ENCODE measurements around the gene FAM222B.
"Not testable (repeated sequence)": the region's sequence is repeated elsewhere in the genome, so short reads cannot be mapped to it uniquely, and the experiment has no call there.

The FAM222B gene

DNA sequence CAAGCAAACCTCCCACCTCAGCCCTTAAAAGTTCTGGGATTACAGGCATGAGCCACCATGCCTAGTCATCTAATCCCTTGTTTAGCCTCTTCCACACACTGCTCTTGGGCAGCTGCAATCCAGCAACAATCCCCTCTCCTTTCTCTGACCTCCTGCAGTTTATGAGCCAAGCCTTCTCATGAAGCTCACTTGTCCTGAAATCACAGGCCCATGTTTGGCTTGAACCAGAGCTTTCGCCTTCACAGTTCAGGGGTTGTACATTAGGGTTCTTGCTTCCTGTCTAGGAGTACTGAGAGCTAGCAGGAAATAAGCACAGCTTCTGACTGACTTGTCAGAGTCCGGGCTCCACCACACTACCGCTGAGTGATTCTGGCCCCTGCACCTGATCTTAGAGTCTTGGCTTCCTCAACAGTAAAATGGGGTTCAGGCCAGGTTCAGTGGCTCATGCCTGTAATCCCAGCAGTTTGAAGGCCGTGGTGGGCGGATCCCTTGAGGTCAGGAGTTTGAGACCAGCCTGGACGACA lies 28.5 kb upstream of the FAM222B start:
- DNase-seq: peak in 1 of 2 donors; percentile 73

DNA sequence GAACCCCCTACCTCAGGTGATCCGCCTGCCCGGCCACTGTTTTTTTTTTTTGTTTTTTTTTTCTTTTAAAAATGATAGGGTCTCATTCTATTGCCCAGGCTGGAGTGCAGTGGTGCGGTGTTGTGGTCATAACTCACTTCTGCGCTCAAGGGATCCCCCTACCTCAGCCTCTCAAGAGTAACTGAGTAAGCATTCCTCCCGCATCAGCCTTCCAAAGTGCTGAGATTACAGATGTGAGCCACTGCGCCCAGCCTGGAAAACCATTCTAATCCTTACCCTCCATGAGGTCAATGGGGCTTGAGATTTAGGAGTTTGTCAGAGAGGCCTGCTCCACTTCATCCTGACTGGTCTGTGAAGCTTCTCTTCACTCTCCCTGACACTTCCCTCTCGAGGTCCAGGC lies 24.7 kb upstream of the FAM222B start:
- DNase-seq: no peak

DNA sequence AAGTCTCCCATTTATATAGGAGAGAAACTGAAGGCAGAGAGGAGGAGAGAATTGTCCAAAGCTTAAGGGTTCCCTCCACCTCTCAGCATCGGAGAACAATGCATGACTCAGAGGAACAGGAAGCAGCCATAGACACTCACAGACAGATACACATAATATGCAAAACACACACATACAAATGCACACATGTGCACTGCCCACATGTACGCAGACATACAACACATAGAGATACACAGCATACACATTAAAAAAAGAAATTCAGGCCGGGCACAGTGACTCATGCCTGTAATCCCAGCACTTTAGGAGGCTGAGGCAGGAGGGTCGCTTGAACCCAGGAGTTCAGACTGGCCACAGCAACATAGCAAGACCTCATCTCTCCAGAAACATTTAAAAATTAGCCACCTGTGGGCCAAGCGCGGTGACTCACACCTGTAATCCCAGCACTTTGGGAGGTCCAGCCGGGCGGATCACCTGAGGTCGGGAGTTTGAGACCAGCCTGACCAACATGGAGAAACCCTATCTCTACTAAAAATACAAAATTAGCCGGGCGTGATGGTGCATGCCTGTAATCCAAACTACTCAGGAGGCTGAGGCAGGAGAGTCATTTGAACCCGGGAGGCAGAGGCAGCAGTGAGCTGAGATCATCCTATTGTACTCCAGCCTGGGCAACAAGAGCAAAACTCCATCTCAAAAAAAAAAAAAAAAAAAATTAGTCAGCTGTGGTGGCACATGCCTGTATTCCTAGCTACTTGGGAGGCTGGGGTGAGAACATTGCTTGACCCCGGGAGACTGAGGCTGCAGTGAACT lies 23.6 kb upstream of the FAM222B start:
- DNase-seq: peak in 1 of 2 donors; percentile 67

DNA sequence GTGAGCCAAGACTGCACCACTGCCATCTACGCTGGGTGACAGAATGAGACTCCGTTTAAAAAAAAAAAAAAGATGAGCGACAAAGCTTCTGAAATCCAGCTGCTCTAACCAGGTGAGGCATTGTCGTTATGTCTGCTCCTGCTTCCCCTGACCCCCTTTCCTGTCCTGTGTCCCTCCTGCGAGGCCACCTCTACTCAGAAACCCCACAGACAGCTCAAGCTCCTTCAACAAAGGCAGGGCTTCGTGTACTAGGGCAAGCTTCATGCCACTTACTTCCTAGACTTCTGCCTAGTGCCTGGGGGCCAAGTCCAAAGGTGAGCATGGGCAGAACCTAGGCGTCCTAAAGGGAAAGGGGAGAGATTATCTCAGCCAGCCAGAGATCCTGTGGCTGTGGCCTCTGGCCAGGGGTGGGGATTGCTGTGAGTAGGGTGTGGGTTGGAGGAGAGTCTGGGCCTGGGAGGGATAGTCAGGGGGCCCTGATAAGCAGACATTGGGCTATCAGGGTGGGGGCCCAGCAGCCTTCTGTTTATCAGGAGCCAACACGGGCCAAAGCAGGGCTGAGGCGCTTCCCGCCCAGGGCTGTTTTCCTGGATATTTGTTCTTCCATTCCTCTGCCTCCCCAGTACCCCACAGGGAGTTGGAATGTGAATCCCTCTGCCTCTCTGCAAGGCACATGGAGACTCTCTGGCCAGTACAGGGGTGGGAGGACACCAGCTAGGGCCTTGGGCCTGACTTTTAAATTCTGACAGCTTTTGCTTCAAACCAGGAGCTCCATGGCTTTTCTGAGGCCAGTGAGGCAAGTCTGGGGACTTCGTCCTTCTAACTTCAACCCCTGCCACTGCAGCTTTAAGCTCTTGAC lies 22.6 kb upstream of the FAM222B start:
- no peak for DNase-seq

DNA sequence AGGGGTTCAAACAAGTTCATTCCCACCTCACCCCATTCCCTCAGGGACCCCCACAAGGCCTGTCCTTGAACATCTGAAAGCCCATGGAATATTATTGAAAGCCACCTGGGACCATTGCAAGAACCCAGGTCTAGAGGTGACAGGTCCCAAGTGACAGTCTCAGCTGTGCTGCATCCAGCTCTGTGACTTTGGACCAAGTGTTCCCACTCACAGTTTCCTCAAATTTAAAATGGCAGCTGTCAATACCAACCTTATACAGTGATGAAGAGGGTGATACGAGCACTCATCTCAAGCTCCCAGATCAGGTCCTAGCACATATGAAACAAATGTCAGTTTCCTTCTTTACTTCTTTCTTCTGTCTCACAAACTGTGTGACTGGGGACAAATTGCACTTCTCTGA lies 21.4 kb upstream of the FAM222B start:
- no peak for DNase-seq

DNA sequence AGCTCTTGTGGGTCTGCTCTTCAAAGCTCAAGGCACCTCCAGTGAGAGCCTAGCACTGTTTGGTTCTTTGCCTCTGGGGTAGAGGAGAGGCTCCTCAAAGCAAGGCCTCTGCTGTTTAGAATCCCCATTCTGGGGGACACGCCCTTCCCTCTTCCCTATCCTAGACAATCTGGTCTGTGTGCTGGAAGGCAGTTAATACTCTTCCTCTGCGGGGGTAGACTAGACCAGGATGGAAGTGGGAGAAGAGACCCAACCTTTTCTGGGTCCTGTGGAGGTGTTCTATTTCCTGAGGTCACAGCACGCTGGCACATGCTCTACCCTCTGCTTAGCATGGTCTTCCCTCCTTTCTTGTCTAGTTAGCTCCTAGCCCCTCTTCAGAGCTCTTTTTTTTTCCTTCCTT lies 20.0 kb upstream of the FAM222B start:
- DNase-seq: no peak

DNA sequence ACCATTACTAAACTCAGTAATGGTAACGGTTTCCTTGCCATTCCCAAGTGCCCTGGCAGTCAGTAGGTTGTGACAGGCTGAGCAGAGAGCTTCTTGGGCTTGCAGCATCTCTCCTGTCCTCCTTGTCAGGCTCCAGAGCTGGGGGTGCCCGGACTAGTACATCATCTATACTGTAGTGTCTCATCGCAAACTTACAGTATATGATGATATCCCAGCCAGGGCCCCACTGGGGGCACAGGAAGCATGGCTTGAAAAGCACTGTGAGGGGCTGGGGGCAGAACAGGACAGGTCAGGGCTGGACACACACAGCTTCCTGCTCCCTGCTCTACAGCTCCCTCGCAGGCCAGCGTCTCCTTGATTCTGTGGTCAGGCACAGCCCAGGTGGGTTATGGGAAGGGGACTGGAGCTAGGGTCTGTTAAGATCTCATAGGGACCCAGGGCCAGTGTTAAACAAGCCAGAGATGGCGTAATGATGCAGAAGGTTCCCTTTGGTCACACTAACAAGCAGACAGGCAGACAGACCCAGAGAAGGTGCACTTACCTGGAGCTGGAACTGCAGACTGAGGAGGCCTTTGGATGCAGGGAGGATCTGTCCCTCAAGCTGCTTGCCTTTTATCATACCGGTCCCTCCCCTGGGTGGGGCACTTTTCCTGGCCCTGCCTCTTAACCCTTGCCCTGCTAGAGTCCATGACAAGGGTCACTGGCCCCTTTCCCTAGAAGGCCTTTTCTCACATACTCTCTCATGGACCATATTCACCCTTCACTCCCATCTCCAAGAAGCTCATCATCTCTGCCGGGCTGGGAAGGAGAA lies 19.0 kb upstream of the FAM222B start:
- DNase-seq: no peak

DNA sequence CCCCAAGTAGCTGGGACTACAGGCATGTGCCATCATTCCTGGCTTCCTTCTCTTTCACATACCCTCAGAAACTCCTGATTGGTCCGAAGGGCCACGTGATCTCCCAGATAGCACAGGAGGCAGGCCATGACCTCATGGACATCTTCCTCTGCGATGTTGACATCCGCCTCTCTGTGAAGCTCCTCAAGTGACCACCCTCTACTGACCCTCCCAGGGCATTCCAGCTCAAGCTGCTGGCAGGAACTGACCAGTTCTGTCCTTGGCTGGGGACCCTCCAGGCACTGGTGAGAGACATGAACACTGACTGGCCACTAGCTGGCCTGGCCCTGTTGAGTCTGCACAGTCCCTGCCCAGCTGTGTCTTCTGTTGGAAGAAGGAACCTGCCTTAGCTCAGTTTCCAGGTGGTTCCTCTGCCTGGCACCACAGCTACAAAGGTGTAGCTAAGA lies 17.8 kb upstream of the FAM222B start:
- DNase-seq: no peak

DNA sequence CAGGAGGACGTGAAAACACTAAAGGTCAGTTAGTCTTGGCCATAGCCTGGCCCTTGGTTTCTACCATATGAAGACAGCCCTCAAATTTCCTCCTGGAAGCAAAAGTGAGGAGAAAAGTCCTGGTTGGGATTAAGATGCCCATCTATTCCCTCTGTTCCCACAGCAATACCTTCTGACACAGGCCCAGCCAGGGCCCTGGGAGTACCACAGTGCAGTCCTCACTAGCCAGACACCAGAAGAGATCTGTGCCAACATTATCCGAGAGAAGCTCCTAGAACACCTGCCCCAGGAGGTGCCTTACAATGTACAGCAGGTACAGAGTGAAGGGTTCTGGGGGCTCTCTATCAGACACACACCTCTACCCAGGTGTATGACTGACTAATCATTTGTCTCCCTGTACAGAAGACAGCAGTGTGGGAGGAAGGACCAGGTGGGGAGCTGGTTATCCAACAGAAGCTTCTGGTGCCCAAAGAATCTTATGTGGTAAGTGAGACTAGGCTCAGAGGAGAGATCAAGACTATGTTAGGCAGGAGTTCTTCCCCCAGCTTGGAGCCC lies 16.3 kb upstream of the FAM222B start:
- DNase-seq: no peak

DNA sequence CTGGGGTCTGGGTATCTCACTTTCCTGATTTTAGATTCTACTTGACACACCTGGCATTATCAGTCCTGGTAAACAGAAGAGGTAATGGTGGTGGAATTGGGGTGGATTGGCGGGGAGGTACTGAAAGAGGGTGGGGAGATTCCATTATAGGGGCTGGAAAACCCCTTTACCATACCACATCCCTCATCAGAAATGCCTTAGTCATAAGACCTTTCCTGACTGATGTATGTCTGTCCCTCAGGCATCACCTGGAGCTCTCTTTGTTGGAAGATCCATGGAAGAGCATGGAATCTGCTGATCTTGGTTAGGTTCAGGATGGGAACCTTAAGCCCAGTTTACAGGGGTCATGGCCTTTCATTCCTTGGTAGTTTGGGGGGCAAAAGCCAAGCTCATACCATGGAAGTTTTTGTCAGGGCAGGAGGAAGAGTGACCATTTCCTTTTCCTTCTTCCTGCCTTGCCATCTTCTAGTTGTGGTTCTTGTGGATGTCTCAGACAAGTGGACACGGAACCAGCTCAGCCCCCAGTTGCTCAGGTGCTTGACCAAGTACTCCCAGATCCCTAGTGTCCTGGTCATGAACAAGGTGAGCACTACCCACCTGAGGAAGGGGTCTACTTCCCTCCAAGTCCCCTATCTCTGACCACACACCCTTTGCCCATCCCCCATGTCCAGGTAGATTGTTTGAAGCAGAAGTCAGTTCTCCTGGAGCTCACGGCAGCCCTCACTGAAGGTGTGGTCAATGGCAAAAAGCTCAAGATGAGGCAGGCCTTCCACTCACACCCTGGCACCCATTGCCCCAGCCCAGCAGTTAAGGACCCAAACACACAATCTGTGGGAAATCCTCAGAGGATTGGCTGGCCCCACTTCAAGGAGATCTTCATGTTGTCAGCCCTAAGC lies 15.6 kb upstream of the FAM222B start:
- no peak for DNase-seq

DNA sequence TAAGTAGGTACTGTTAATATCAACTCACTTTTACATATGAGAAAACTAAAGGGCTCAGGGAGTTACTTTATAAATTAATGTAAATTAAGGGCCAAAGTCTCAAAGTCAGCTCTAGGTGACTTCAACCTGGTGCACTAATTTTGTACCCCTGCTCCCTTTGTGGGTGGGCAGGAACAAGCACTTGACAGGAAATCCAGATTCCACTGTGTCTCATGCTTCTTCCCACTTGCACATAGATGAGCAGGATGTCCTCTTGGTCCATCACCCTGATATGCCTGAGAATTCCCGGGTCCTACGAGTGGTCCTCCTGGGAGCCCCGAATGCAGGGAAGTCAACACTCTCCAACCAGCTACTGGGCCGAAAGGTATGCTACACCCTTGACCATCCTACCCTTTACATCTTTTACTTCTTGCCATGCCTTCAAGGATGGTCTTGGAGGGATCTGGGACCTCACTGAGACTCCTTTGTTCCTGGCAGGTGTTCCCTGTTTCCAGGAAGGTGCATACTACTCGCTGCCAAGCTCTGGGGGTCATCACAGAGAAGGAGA lies 13.5 kb upstream of the FAM222B start:
- no peak for DNase-seq

DNA sequence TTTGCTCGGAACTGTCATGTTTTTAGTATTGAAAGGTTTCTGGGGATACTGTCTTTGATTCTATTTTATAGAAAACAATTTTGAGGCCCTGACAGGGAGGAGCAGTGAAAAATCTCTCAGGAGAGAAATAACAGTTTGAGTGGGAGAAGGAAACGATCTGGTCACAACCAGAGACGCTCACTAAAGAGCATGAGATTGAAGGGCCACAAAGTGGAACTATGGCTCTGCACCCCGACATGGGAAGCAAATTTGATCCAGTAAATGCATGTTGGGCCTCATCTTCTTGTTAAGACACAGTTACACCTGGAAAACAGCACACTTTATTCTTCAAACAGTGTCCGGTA lies 12.7 kb upstream of the FAM222B start:
- DNase-seq: no peak

DNA sequence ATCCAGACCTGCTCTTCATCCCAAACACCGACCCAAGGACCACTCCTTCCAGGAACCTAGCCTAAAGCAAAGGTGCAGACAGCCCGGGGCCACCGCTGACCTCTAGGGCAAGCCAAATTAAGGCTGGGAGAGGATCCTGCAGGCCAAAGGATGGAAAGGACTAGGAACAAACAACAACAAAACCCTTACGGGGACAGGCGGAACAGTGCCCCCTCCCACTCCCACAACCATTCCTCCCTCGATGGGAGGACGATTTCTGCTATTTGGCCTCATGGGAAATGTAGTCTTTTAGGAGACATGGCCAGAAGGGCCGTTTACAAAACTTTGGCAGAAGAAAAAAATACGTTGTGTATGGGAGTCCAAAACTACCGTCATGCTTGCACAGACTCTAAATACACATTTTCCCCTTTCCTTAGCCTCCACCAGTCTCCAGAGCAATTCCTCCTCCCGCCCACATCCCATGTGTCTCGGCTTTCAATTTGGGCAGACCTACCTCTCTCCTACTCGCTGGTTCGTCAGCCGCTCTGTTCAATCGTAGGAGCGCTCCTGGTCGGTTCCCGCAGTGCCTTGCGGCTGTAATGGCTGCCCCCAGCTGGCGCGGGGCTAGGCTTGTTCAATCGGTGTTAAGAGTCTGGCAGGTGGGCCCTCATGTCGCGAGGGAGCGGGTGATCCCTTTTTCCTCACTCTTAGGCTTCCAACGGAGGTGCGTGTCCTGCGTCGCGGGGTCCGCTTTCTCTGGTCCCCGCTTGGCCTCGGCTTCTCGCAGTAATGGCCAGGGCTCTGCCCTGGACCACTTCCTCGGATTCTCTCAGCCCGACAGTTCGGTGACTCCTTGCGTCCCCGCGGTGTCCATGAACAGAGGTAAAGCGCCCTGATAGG lies 12.1 kb upstream of the FAM222B start, which contains the start of gene ERAL1:
ERAL1 (plus strand) TSS at position 560 of the 879 bp plus-strand sequence; CDS start at position 579, 19 bp downstream.
- DNase-seq: peak; percentile 49 to 64

DNA sequence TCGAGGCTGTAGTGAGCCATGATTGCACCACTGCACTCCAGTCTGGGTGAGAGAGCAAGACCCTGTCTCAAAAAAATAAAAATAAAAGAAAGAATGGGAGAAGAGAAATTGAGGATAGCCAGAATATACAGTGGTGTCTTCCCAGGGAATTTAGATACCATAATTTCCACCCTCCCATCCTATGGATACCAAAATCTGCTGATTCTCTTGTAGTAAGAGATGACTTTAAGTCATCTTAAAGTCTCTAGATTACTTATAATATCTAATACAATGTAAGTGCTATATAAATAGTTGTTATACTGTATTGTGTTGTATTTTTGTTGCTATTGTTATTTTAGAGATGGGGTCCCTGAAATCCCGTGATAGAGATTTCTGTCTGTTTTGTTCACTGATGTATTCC lies 10.7 kb upstream of the FAM222B start:
- no peak for DNase-seq

DNA sequence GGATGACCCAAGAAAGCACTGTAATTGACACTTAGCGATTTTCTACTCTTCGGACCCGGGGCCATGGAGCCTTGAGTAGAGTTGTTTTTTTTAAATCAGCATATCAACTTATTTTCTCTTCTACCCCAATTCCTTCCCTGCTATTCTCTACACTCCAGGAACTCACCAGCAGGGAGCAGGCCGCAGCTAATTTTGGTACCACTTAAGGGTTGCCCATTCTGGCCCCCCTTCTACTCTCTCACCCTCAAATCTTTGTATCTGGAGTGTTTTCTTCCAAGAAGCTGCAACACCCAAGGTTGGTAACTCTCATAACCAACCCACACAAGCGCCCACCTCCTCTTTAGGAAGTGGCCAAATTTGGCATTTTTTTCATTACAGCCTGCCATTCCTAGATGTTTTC lies 6.7 kb upstream of the FAM222B start:
- peak in 1 of 2 donors; percentile 48 for DNase-seq

DNA sequence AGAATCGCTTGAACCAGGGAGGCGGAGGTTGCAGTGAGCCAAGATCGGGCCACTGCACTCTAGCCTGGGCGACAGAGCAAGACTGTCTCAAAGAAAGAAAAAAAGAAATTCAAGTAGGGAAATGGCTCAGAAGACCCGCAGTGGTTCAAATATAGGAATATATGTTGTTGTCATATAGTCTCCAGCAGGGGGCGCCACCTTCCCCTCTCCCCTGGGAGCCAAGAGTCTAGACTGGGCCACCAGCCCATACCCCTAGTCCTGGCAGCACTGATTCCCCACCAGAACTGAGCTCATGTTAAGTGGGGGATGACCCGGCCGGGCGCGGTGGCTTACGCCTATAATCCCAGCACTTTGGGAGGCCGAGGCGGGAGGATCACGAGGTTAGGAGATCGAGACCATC lies 6.1 kb upstream of the FAM222B start:
- peak; percentile 2 to 43 for DNase-seq

DNA sequence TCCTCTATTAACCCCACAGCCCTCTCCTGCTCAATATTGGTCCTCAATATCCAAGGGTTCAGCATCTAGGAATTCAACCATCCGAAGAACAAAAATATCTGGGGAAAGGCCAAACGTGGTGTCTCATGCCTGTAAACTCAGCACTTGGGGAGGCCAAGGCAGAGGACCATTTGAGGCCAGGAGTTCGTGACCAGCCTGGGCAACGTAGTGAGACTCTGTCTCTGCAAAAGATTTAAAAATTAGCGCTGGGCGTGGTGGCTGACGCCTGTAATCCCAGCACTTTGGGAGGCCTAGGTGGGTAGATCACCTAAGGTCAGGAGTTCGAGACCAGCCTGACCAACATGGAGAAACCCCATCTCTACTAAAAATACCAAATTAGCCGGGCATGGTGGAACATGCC lies 4.1 kb upstream of the FAM222B start:
- DNase-seq: not testable (repeated sequence)

DNA sequence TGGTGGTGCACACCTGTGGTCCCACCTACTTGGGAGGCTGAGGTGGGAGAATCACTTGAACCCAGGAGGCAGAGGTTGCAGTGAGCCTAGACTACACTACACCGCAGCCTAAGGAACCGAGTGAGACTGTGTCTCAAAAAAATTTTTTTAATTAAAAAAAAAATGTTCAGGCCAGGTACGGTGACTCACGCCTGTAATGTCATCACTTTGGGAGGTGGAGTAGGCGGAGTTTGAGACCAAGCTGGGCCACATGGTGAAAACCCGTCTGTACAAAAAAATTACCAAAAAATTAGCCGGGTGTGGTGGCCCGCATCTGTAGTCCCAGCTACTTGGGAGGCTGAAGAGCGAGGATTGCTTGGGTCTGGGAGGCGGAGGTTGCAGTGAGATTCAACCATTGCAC lies 3.6 kb upstream of the FAM222B start:
- no peak for DNase-seq

DNA sequence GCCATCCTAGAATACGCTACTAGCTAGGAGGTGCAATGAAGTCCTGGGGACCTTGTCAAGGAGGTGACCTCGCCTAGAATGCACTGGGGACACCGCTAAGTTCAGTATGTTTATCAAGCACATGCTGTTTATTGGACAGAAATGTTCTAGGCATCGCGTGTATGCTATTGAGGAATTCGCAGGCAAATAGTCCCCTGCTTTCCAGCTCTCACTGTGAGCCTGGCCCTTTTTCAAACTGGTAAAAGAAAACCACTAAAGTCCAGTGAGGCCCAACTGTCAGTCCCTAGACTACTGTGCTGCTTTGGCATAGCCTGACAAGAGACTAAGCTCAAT lies 1.2 kb upstream of the FAM222B start:
- DNase-seq: no peak

DNA sequence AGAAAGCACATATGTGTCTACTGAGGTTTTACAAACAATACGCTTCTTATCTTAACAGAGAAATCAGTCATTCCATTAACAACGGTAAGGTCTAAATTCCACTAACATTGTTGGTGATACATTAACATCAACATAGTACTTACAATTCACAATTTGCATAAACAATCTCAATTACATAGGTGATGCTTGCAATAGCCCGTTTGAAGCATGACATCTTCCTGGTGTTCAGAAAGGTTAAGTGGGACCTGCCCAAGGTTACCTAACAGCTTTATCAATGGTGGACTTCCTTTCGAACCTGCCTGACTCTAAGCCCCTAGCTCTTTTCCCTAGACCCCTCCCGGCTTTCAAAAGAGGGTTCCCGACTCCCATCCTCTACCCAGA lies 699 bp downstream of the FAM222B start:
- no peak for DNase-seq
